GM21786 (cell line): ENCODE results near the gene USPL1.

ENCODE experiments used
- ATAC-seq: cut with Tn5 transposase; IDR thresholded peaks from one replicate; pipeline ENCODE4 v1.9.1; 2021; ENCODE audit not compliant: unreplicated experiment

The USPL1 gene

GRCh38 chr13:30696278-30697176 lies 78.8 kb downstream of the USPL1 start:
- ATAC-seq = peak; percentile 52

GRCh38 chr13:30697177-30697953 lies 79.6 kb downstream of the USPL1 start:
- no peak for ATAC-seq

GRCh38 chr13:30697996-30698401 lies 80.3 kb downstream of the USPL1 start:
- ATAC-seq = no peak

- ATAC-seq = no peak
Observed at GRCh38 chr13:30698488-30699005, 80.8 kb downstream of the USPL1 start.

- ATAC-seq = no peak
Observed at GRCh38 chr13:30700364-30700763, 82.6 kb downstream of the USPL1 start.

- ATAC-seq = no peak
Observed at GRCh38 chr13:30702006-30702405, 84.3 kb downstream of the USPL1 start.

- no peak for ATAC-seq
Observed at GRCh38 chr13:30704596-30704995, 86.9 kb downstream of the USPL1 start.

- ATAC-seq = no peak
Observed at GRCh38 chr13:30705680-30706079, 88.0 kb downstream of the USPL1 start.

GRCh38 chr13:30708541-30708940 lies 90.8 kb downstream of the USPL1 start:
- ATAC-seq = no peak
